SKM-1 (cell line): ENCODE results near the gene PRSS8.
"Not testable (repeated sequence)": the region's sequence is repeated elsewhere in the genome, so short reads cannot be mapped to it uniquely, and the experiment has no call there.

Experiments
- DNase-seq: peaks from one replicate; lab custom pipeline; 2025; ENCODE audit not compliant: unreplicated experiment; lab: John Stamatoyannopoulos, UW

Gene PRSS8

GRCh38 chr16:31145398-31145990 is 10.0 kb upstream of the PRSS8 start:
- DNase-seq: no peak

DNA sequence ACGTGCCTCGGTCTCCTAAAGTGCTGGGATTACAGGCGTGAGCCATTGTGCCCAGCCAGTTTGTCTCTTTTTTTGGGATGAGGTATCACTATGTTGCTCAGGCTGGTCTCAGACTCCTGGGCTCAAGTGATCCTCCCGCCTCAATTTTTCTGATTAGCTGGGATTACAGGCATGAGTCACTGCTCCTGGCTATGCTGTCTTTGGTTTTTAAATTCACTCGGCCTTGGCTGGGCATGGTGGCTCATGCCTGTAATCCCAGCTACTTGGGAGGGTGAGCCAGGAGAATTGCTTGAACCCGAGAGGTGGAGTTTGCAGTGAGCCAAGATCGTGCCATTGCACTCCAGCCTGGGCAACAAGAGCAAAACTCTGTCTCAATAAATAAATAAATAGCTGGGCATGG is 8.9 kb upstream of the PRSS8 start:
- not testable (repeated sequence) for DNase-seq

- DNase-seq: no peak
Observed at GRCh38 chr16:31143694-31144148, 8.2 kb upstream of the PRSS8 start.

DNA sequence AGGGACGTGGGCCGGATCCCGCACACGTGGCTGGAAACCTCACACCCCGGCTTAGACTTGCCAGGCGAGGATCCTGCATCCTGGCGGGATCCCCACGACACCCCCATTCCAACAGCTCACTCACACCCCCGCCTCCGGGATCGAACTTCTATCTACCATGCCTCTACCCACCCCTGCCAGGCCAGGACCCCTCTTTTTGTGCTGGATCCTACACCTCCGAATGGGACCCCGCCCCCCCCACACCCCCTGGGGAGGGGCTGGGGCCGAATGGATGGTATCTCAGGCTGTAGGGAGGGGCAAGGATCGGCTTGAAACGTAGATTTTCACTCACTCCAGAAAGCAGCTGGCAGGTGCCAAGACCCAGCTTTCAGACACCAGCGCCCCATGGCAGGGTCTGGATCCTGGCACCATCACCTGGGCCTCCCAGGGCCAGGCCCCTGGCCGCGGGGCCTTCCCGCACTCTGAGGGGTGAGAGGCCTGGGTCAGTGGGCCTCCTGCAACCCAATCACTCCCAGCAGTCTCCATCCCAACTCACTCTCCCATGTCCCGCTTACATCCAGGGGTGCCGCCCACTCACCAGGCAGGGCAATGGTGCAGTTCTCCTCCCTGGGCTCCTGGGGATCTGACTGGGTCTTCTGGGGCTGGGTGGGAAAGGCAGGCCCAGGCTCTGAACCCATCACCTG is 7.6 kb upstream of the PRSS8 start:
- DNase-seq: no peak

- DNase-seq: peak; percentile 100
Observed at GRCh38 chr16:31142109-31143010, 6.8 kb upstream of the PRSS8 start.

DNA sequence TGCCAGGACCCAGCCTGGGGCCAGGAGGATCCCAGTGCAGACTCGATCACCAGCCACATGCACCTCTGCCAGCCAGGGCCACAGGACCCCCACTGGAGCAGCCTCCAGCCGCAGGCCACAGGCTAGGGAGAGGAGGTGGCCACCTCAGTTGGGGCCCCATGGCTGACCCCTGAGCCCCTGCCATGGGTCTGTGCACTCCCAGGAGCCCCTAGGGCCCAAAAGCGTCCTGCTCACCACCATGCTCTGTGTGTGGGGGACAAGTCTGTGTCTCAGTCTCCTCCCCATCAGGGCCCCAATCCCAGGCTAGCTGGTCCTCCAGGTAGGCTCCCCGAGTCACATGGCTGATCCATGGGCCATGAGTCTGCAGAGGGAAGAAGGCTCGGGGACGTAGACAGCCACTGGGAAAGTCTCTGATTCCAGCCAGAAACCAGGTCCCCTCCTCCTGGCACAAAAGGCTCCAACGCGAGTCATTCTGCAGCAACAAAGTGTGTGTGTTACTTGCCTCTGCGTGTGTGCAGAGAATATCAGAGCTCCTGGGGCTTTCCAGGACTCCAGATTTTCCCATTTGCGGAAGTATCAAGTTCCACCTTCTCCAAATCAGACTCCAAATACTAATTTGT is 6.1 kb upstream of the PRSS8 start:
- DNase-seq: no peak

DNA sequence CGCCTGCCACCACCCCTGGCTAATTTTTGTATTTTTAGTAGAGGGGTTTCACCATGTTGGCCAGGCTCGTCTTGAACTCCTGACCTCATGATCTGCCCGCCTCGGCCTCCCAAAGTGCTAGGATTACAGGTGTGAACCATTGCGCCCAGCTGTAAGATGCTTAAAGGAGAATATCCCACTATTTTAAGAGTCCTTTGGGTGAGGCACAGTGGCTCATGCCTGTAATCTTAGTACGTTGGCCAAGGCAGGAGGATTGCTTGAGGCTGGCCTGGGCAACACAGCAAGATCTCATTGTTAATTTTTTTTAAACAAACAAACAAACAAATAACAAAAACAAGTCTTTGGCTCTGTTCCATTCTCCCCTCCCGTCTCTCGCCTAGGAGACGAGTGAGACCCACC is 5.5 kb upstream of the PRSS8 start:
- DNase-seq: not testable (repeated sequence)

DNA sequence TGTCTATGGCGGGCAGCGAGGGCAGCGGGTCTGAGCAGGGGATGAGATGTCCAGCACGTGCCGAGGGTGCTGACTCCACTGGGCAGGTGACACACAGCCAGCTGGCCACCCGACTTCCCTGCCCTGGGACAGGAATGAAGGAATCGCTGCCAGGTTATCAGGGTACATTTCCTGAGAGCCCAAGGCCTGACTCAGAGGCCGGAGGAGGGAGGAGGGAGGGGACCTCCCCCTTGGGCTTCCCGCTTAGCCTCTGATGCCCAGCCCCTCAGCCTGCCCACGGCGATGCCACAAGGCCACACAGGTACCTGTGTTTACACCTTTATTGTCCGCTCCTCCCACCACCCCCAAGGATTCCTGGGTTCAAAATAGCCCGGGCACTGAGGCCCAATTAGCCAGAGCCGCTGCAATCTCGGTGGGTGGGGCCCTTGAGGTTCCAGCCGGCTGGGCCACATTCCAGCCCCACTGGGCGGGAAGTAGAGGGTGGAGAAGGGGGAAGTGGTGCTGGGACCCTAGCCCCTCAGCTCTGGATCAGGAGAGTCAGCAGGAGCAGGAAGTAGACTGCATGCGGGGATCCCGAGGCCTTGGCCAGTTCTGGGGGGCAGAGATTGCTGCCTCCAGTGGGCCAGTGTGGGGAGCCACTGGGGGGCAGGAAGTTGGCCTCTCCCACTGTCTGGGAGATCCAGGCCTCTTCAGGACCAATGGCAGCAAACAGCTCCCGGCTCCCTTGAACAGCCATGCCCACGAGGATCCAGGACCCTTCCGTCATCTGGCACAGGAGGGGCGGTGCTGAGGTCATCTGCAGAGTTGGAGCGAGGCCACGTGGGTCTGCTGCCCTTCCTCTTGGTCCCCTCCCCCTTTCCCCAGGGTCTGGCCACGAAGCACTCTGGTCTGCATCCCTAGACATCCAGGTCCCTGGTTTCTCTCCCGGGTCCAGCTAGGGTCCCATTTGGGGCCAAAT is 3.4 kb upstream of the PRSS8 start:
- DNase-seq: no peak

DNA sequence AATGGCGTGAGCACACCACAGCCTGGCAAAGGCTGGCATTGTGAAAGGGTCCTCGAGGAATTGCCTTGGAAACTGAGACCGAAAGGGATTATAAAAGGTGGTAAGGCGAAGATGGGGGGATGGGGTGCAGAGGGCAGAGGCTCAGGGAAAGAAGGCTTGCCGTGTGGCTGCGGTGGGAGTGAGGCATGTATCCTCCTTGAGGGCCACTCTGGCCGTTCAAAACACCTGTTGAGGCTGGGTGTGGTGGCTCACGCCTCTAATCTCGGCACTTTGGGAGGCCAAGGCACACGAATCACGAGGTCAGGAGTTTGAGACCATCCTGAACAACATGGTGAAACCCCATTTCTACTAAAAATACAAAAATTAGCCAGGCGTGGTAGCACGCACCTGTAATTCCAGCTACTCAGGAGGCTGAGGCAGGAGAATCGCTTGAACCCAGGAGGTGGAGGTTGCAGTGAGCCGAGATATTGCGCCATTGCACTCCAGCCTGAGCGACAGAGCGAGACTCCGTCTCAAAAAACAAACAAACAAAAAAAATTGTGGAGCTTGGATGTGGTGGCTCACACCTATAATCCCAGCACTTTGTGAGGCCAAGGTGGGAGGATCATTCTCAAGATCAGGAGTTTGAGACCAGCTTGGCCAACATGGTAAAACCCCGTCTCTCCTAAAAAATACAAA is 1.4 kb upstream of the PRSS8 start:
- not testable (repeated sequence) for DNase-seq

GRCh38 chr16:31136287-31136662 is 748 bp upstream of the PRSS8 start:
- no peak for DNase-seq

- DNase-seq: peak; percentile 66
Observed at GRCh38 chr16:31134625-31135534, 647 bp downstream of the PRSS8 start.

GRCh38 chr16:31134091-31134571 is 1.4 kb downstream of the PRSS8 start:
- no peak for DNase-seq

GRCh38 chr16:31133046-31133501 is 2.5 kb downstream of the PRSS8 start:
- no peak for DNase-seq

DNA sequence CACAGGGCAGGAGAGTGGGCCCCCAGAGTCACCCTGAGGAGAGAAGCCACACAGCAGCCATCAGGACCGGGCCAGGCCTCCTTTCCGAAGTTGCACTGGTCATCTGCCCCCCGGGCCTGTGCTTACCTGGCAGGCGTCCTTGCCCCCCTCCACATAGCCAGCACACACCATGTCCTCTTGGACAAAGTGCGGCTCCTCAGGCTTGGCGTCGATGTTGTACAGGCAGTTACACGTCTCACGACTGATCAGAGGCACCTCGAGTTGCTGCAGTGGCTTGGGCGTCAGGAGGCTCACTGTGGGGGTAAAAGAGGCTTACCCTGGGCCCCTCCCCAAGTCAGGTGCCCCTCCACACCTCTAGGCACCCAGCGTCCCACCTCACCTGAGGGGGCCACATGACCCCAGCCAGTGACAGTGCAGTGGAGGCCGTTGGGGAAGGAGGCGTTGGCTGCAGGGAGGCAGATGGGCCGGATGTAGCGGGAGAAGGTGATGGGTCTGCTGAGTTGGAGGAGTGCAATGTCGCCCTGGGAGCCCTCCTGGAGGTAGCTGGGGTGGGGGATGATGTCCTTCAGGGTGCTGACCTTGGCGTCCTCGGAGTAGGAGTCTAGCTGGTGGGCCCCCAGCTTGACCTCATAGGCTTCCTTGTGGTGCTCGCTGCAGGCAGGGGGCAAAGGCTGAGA is 3.1 kb downstream of the PRSS8 start:
- DNase-seq: no peak

GRCh38 chr16:31131841-31132271 is 3.7 kb downstream of the PRSS8 start:
- DNase-seq: no peak

DNA sequence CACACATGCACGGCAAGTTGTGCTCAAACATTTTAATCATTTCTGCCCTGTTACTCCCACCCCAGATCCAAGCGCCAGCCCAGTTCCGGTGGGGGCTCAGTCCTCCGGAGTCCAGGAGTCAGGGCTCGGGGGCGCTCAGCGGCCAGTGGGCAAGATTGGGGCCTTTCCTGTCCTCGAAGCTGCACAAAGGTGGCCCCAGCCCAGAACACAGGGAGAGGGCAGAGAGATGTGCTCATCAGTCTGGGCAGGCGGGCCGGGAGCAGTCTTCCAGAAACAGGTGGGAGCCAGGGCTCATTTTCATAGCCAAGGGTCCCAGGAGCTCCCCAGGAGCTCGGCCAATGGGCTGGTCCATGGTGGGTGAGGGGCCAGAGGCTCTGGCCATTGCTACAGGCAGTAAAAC is 4.1 kb downstream of the PRSS8 start:
- no peak for DNase-seq

DNA sequence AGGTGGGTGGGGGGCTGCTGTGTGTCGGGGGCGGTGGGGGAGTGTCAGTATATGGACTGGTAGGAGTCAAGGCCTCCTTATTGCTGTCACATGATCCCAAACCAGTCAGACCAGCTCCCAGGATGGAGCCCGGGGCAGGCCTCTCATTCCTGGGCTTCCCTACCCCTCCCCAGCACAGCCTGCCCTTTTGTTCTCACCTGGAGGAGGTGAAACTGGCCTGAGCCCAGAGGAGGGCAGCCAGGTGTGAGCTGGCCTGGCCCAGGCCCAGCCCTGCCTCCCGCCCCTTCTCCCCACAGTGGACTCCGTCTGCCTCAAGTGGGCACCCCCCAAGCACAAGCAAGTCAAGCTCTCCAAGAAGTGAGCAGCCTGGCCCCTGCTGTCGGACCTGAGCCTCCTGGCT is 4.6 kb downstream of the PRSS8 start:
- no peak for DNase-seq

DNA sequence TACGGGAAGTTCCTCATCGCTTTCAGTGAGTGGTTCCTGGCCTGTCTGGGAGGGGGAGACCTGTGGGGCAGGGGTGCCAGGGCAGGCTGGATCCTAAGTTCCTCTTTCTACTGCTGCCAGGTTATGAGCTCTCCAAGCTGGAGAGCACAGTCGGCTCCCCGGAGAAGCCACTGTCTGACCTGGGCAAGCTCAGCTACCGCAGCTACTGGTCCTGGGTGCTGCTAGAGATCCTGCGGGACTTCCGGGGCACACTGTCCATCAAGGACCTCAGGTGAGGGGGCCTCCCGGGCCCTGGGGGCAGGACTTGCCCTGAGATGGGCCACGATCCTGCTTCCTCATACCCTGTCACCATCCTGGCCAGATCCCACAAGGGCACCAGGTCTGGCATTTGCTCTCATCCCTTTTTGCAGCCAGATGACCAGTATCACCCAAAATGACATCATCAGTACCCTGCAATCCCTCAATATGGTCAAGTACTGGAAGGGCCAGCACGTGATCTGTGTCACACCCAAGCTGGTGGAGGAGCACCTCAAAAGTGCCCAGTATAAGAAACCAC is 5.1 kb downstream of the PRSS8 start:
- peak; percentile 49 for DNase-seq
